B cell (primary cell): ENCODE data around the gene MAP3K2. TPM values are rescaled to one million over a fixed set of nuclear protein-coding genes. Genes with fewer than 3 reads are reported as not detected.

ENCODE experiments used
- ATAC-seq: fragments of 200-7000 bp; cut with Tn5 transposase; one replicate; pipeline ENCODE4 v1.10.0; 2021; ENCODE audit warnings: low read depth, mild to moderate bottlenecking, moderate number of reproducible peaks, moderate library complexity
- CTCF ChIA-PET: fragments of 350-600 bp; sonication (Branson Sonifier 250); formaldehyde crosslinking; loops from one replicate; lab custom pipeline; 2021; ENCODE audit warnings: antibody characterized with exemption, inconsistent platforms; lab: Charles Lee
- POLR2A ChIA-PET: fragments of 350-600 bp; sonication (Branson Sonifier 250); formaldehyde crosslinking; loops from one replicate; lab custom pipeline; 2021; ENCODE audit warnings: antibody characterized with exemption; lab: Charles Lee
- DNase-seq: peaks from one replicate; pipeline ENCODE4 v3.0.0; 2013
- H2AFZ ChIP-seq: 2 replicates; pipeline ENCODE4 v1.6.1; 2012; ENCODE audit warnings: mild to moderate bottlenecking, low read depth, low read length; ENCODE audit not compliant: insufficient read depth, poor library complexity, severe bottlenecking
- H3K27ac ChIP-seq, 2 donors: 1 replicate in 1 of 2; 2 replicates in 1 of 2; pipeline ENCODE4 v1.5.1; 2012 to 2013; ENCODE audit warnings: low read length in 2 of 2, mild to moderate bottlenecking in 2 of 2, moderate library complexity in 1 of 2
- H3K27me3 ChIP-seq, 4 experiments: fragments of 200-600 bp in 1 of 4; sonication (generic) in 1 of 4; replicated peaks in 1 of 4; 1 replicate in 2 of 4; 2 replicates in 2 of 4; pipeline versions ENCODE4 v1.6.1 to v1.7.0; 2013 to 2016; ENCODE audit warnings: low read length in 3 of 4, mild to moderate bottlenecking in 2 of 4, mixed read lengths in 1 of 4, moderate library complexity in 1 of 4; ENCODE audit not compliant: insufficient read depth in 4 of 4, control insufficient read depth in 3 of 4; ENCODE audit errors: control extremely low read depth in 1 of 4
- H3K36me3 ChIP-seq, 2 experiments: replicated peaks in 1 of 2; 1 replicate in 1 of 2; 2 replicates in 1 of 2; pipeline versions ENCODE4 v1.6.1 to v1.7.1; 2013; ENCODE audit warnings: low read length in 1 of 2; ENCODE audit not compliant: insufficient read depth in 2 of 2, control insufficient read depth in 1 of 2; ENCODE audit errors: control extremely low read depth in 1 of 2, extremely low read depth in 1 of 2
- H3K4me1 ChIP-seq, 2 donors: fragments of 200-600 bp in 1 of 2; sonication (generic) in 1 of 2; 1 replicate in 1 of 2; 2 replicates in 1 of 2; pipeline versions ENCODE4 v1.5.1 to v1.6.1; 2013 to 2017; ENCODE audit warnings: low read length in 2 of 2; ENCODE audit not compliant: control insufficient read depth in 2 of 2, insufficient read depth in 2 of 2
- H3K4me2 ChIP-seq: replicated peaks from 2 replicates; pipeline ENCODE3; 2012; ENCODE audit warnings: mild to moderate bottlenecking, low read depth, low read length; ENCODE audit not compliant: poor library complexity, severe bottlenecking
- H3K4me3 ChIP-seq, 5 experiments: fragments of 200-600 bp in 1 of 5; sonication (generic) in 1 of 5; 1 replicate in 3 of 5; 2 replicates in 2 of 5; pipeline versions ENCODE4 v1.5.1 to v1.7.0; 2011 to 2016; ENCODE audit warnings: low read length in 4 of 5, mild to moderate bottlenecking in 4 of 5, low read depth in 2 of 5, control low read depth in 1 of 5, moderate library complexity in 1 of 5; ENCODE audit not compliant: insufficient read depth in 1 of 5; ENCODE audit errors: control extremely low read depth in 1 of 5, extremely low read depth in 1 of 5
- H3K79me2 ChIP-seq: fragments of 200-600 bp; sonication (generic); one replicate; pipeline ENCODE4 v1.6.0; 2016; ENCODE audit warnings: low read length; ENCODE audit not compliant: control insufficient read depth, insufficient read depth
- H3K9ac ChIP-seq: fragments of 200-600 bp; sonication (generic); 2 replicates; pipeline ENCODE4 v1.6.1; 2017; ENCODE audit warnings: mild to moderate bottlenecking, low read length, moderate library complexity
- H3K9me3 ChIP-seq, 3 donors: one replicate each; pipeline versions ENCODE4 v1.6.1 to v1.7.1; 2013; ENCODE audit warnings: low read length in 2 of 3; ENCODE audit not compliant: control insufficient read depth in 2 of 3, insufficient read depth in 1 of 3; ENCODE audit errors: control extremely low read depth in 1 of 3
- H4K20me1 ChIP-seq: 2 replicates; pipeline ENCODE4 v1.6.0; 2012; ENCODE audit warnings: mild to moderate bottlenecking, low read length; ENCODE audit not compliant: insufficient read depth, control insufficient read depth, poor library complexity, severe bottlenecking
- H3K27ac Mint-ChIP-seq: one replicate; pipeline ENCODE4 v1.8.0; 2021; ENCODE audit warnings: mixed read lengths
- H3K27me3 Mint-ChIP-seq: one replicate; pipeline ENCODE4 v1.8.0; 2021; ENCODE audit warnings: mixed read lengths
- H3K4me1 Mint-ChIP-seq: one replicate; pipeline ENCODE4 v1.8.0; 2021; ENCODE audit warnings: mixed read lengths
- H3K4me3 Mint-ChIP-seq: one replicate; pipeline ENCODE4 v1.8.0; 2021; ENCODE audit warnings: mixed read lengths
- H3K9me3 Mint-ChIP-seq: one replicate; pipeline ENCODE4 v1.8.0; 2022; ENCODE audit warnings: mixed read lengths; ENCODE audit not compliant: insufficient read depth
- CTCF ChIP-seq: fragments of 200-600 bp; IDR thresholded peaks from one replicate; pipeline ENCODE4 v1.8.0; 2022; ENCODE audit warnings: antibody characterized with exemption, mild to moderate bottlenecking
- intact Hi-C: fragments of 100-400 bp; cut with micrococcal nuclease; formaldehyde crosslinking; loops from one replicate; pipeline ENCODE4 v1.10.0; 2022
- polyA plus RNA-seq: library from polyadenylated mRNA; depleted of rRNA; stranded (reverse); fragments of >200 nt; gene quantifications from 2 replicates; pipeline ENCODE4 v1.2.3, GENCODE V29; 2012
- total RNA-seq, 2 donors: library from RNA; stranded (reverse); fragments of 120-200 nt in 1 of 2; gene quantifications; 1 replicate in 1 of 2; 2 replicates in 1 of 2; pipeline versions ENCODE4 v1.2.3 to v1.2.4, GENCODE V29; 2013 to 2022

Gene MAP3K2
- total and polyA plus RNA-seq, 2 donors (not counting 1 experiment from before 2014, with no cell fraction given), result 9.9 to 118 TPM

- intact Hi-C loops, result no loop called here
Observed at GRCh38 chr2:127321303-127321702, 66.5 kb downstream of the MAP3K2 start.

More at GRCh38 chr2:127321303-127321702, 66.5 kb downstream of the MAP3K2 start:
- H3K9ac ChIP-seq, result no peak overlapping the region
- Mint-ChIP-seq H3K4me3 (no peak overlapping the region), H3K4me1 (no peaks in the 10 kb centered on the region), H3K27ac (no peak overlapping the region), H3K9me3 (peaks cover 7% of the 10 kb centered on the region), H3K27me3 (no peaks in the 10 kb centered on the region)
- no peaks in the 10 kb centered on the region for H4K20me1 ChIP-seq
- TF ChIP-seq CTCF, result no peak
- peaks cover 3% of the 10 kb centered on the region for H3K79me2 ChIP-seq
- CTCF ChIA-PET, result interaction anchor here (0.6 to 1.7 kb wide), 3 partner anchors 158 to 360 kb away, joined by 3 to 7 read pairs (median 3); no protein-coding TSS in a partner anchor
- ATAC-seq, result no peak
- no peak overlapping the region for H3K27ac ChIP-seq
- no peak overlapping the region for H2AFZ ChIP-seq
- no peak for DNase-seq
- H3K4me2 ChIP-seq, result no peak overlapping the region
- peaks cover 21 to 75% of the 10 kb centered on the region in 2 experiments for H3K36me3 ChIP-seq
- POLR2A ChIA-PET, result no interaction called here
- H3K4me1 ChIP-seq, result no peaks in the 10 kb centered on the region
- H3K27me3 ChIP-seq, result no peaks in the 10 kb centered on the region
- H3K4me3 ChIP-seq, result no peak overlapping the region
- H3K9me3 ChIP-seq, result peaks cover 0 to 4% (median 0%) of the 10 kb centered on the region in 3 donors
